Calu3 (cell line): ENCODE measurements around the gene RNF167. TPM values are rescaled to one million over a fixed set of nuclear protein-coding genes. Genes with fewer than 3 reads are reported as not detected.
A peak's percentile ranks its signal among the peaks of the same experiment; 100 is the strongest.

Source experiments
- BruUV-seq: library from RNA; stranded (reverse); fragments of 400-500 nt; replicated peaks from 2 replicates; lab custom pipeline; 2021; lab: Mats Ljungman, UMichigan
- CTCF ChIA-PET: fragments of 300-600 bp; sonication (Branson Sonifier 250); formaldehyde crosslinking; loops from one replicate; lab custom pipeline; 2022; ENCODE audit warnings: antibody characterized with exemption; lab: Charles Lee
- DNase-seq: peaks from one replicate; pipeline ENCODE4 v3.0.0; 2022
- H3K27ac Mint-ChIP-seq: one replicate; pipeline ENCODE4 v1.8.0; 2022; ENCODE audit warnings: mixed read lengths; ENCODE audit not compliant: unreplicated experiment
- H3K27me3 Mint-ChIP-seq: one replicate; pipeline ENCODE4 v1.8.0; 2022; ENCODE audit warnings: mixed read lengths; ENCODE audit not compliant: unreplicated experiment
- H3K36me3 Mint-ChIP-seq: one replicate; pipeline ENCODE4 v1.8.0; 2022; ENCODE audit warnings: mild to moderate bottlenecking, moderate library complexity, mixed read lengths; ENCODE audit not compliant: insufficient read depth, unreplicated experiment
- H3K4me1 Mint-ChIP-seq: one replicate; pipeline ENCODE4 v1.8.0; 2022; ENCODE audit warnings: mild to moderate bottlenecking, low read depth, mixed read lengths; ENCODE audit not compliant: unreplicated experiment
- H3K4me3 Mint-ChIP-seq: one replicate; pipeline ENCODE4 v1.8.0; 2022; ENCODE audit warnings: mild to moderate bottlenecking, low read depth, moderate library complexity, mixed read lengths; ENCODE audit not compliant: unreplicated experiment
- H3K9me3 Mint-ChIP-seq: one replicate; pipeline ENCODE4 v1.8.0; 2022; ENCODE audit warnings: low read depth, mixed read lengths; ENCODE audit not compliant: unreplicated experiment
- CTCF ChIP-seq: fragments of 200-600 bp; IDR thresholded peaks from one replicate; pipeline ENCODE4 v1.8.0; 2022; ENCODE audit warnings: antibody characterized with exemption; ENCODE audit not compliant: unreplicated experiment
- intact Hi-C: fragments of 100-400 bp; cut with micrococcal nuclease; formaldehyde crosslinking; loops from one replicate; pipeline ENCODE4 v1.10.0; 2022; ENCODE audit not compliant: unreplicated experiment
- total RNA-seq: library from RNA; stranded (reverse); gene quantifications from 2 replicates; pipeline ENCODE4 v1.2.3, GENCODE V29; 2022

The RNF167 gene
- total RNA-seq, 1 experiment from 2014 or later: 65.2 TPM

GRCh38 chr17:4967539-4968485 lies 27.7 kb downstream of the RNF167 start, which contains the start of gene SPAG7:
TSS of gene SPAG7 (minus strand) at chr17:4967817. CDS start at chr17:4967804, 13 bp downstream.
- Mint-ChIP-seq H3K4me1 (no peaks in the 10 kb centered on the region), H3K9me3 (no peaks in the 10 kb centered on the region), H3K27ac (no peak within 1 kb of the TSS), H3K27me3 (no peaks in the 10 kb centered on the region), H3K4me3 (no peak within 1 kb of the TSS), H3K36me3 (peaks cover 20% of the 10 kb centered on the region)
- no peak for TF ChIP-seq CTCF
- CTCF ChIA-PET: interaction anchor here (0.8 to 2.5 kb wide), 9 partner anchors 13 to 295 kb away, joined by 3 to 11 read pairs (median 4); partner anchors contain the start of genes CAMTA2, RNF167, SLC25A11 and ZNF594
- DNase-seq: peak; percentile 91
- BruUV-seq: TSS peak; percentile 78
- intact Hi-C loops: no loop called here

- no peak overlapping the region for H3K27ac Mint-ChIP-seq
- intact Hi-C loops: no loop called here
- TF ChIP-seq CTCF: no peak
- no TSS peak for BruUV-seq
- CTCF ChIA-PET: interaction anchor here (2.5 kb wide), 1 partner anchor 28 kb away, joined by 10 read pairs; the partner anchor contains the start of genes RNF167 and SLC25A11
- H3K9me3 Mint-ChIP-seq: no peaks in the 10 kb centered on the region
- peaks cover 20% of the 10 kb centered on the region for H3K36me3 Mint-ChIP-seq
- H3K4me1 Mint-ChIP-seq: no peaks in the 10 kb centered on the region
- H3K27me3 Mint-ChIP-seq: no peaks in the 10 kb centered on the region
- no peak overlapping the region for H3K4me3 Mint-ChIP-seq
- no peak for DNase-seq
These were observed 28.5 kb downstream of the RNF167 start for GRCh38 chr17:4968486-4969046.

- TF ChIP-seq CTCF: no peak
- Mint-ChIP-seq H3K4me3 (no peak overlapping the region), H3K9me3 (no peaks in the 10 kb centered on the region), H3K36me3 (peaks cover 20% of the 10 kb centered on the region), H3K27ac (no peak overlapping the region), H3K27me3 (no peaks in the 10 kb centered on the region), H3K4me1 (no peaks in the 10 kb centered on the region)
- DNase-seq: no peak
- BruUV-seq: no TSS peak
- intact Hi-C loops: no loop called here
- CTCF ChIA-PET: no interaction called here
These were observed 29.0 kb downstream of the RNF167 start for GRCh38 chr17:4969047-4969550.

GRCh38 chr17:4969551-4970173 lies 29.6 kb downstream of the RNF167 start:
- Mint-ChIP-seq H3K4me3 (no peak overlapping the region), H3K4me1 (no peaks in the 10 kb centered on the region), H3K36me3 (peaks cover 20% of the 10 kb centered on the region), H3K9me3 (no peaks in the 10 kb centered on the region), H3K27me3 (no peaks in the 10 kb centered on the region), H3K27ac (no peak overlapping the region)
- TF ChIP-seq CTCF: no peak
- CTCF ChIA-PET: no interaction called here
- no TSS peak for BruUV-seq
- intact Hi-C loops: no loop called here
- DNase-seq: no peak
